Cardiac muscle cell (in vitro differentiated cells and primary cell): Measurements from ENCODE around the gene DOCK7. TPM values are rescaled to one million over a fixed set of nuclear protein-coding genes. Genes with fewer than 3 reads are reported as not detected.

Experiments
- DNase-seq, 2 donors: peaks; one replicate each; pipeline versions ENCODE4 v3.0.0 to v3.0.0-alpha.2; 2010 to 2017; ENCODE audit warnings: low read depth in 1 of 2, low spot score in 1 of 2
- H3K27ac ChIP-seq: fragments of 200-600 bp; sonication (generic); 2 replicates; pipeline ENCODE4 v1.5.1; 2016
- H3K27me3 ChIP-seq: fragments of 200-600 bp; sonication (generic); 2 replicates; pipeline ENCODE4 v1.6.0; 2016; ENCODE audit warnings: control low read depth
- H3K36me3 ChIP-seq: fragments of 200-600 bp; sonication (generic); 2 replicates; pipeline ENCODE4 v1.5.1; 2016; ENCODE audit warnings: control low read depth
- H3K4me1 ChIP-seq: fragments of 200-600 bp; sonication (generic); 2 replicates; pipeline ENCODE4 v1.8.1; 2017; ENCODE audit warnings: low read depth, mild to moderate bottlenecking, mixed run types
- H3K4me3 ChIP-seq: fragments of 200-600 bp; sonication (generic); 2 replicates; pipeline ENCODE4 v1.5.1; 2016; ENCODE audit warnings: mild to moderate bottlenecking
- H3K9me3 ChIP-seq: fragments of 200-600 bp; sonication (generic); 2 replicates; pipeline ENCODE4 v1.5.1; 2017; ENCODE audit warnings: low read depth, mild to moderate bottlenecking, control low read depth
- polyA plus RNA-seq: library from polyadenylated mRNA; unstranded; fragments of >200 nt; fragmentation: Nextera tagmentation; extraction: Ambion mirVana; gene quantifications from 2 replicates; pipeline ENCODE4 v1.2.1, GENCODE V29; 2016
- total RNA-seq: library from RNA; depleted of rRNA; stranded (reverse); fragments of >200 nt; gene quantifications from 2 replicates; pipeline ENCODE4 v1.2.3, GENCODE V29; 2016
- TF ChIP-seq, protein P1 (sequence below): IDR thresholded peaks from 2 replicates; pipeline ENCODE4 v1.5.1; 2012; ENCODE audit warnings: low read depth, mild to moderate bottlenecking, low read length

Gene DOCK7
- total and polyA plus RNA-seq, 2 experiments from 2014 or later, result 17.5 to 79.6 TPM

DNA sequence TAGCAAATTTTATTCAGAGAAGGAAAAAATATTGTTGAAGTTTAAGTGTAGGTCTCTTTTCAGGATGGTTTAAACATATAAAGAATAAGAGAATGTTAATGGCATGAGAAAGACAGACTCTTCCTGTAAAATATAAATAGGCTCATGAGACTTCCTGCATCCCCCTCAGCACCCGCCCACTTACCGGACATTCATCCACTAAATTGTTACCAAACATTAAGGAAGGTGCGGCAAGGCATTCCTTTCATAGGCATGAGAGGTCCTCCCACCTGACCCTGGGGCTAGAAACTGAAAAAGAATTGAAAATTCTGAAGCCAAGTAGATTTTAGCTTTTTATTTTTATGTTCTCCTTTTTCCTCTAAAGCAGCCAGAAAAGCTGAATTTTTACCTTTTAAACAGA lies 261.9 kb downstream of the DOCK7 start:
- Histone ChIP-seq H3K4me3 (no peak overlapping the region), H3K27ac (no peak overlapping the region), H3K9me3 (no peaks in the 10 kb centered on the region), H3K27me3 (peaks cover 3% of the 10 kb centered on the region), H3K4me1 (no peaks in the 10 kb centered on the region), H3K36me3 (no peaks in the 10 kb centered on the region)
- no peak for DNase-seq
- TF ChIP-seq, protein P1, sequence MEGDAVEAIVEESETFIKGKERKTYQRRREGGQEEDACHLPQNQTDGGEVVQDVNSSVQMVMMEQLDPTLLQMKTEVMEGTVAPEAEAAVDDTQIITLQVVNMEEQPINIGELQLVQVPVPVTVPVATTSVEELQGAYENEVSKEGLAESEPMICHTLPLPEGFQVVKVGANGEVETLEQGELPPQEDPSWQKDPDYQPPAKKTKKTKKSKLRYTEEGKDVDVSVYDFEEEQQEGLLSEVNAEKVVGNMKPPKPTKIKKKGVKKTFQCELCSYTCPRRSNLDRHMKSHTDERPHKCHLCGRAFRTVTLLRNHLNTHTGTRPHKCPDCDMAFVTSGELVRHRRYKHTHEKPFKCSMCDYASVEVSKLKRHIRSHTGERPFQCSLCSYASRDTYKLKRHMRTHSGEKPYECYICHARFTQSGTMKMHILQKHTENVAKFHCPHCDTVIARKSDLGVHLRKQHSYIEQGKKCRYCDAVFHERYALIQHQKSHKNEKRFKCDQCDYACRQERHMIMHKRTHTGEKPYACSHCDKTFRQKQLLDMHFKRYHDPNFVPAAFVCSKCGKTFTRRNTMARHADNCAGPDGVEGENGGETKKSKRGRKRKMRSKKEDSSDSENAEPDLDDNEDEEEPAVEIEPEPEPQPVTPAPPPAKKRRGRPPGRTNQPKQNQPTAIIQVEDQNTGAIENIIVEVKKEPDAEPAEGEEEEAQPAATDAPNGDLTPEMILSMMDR, result no peak

DNA sequence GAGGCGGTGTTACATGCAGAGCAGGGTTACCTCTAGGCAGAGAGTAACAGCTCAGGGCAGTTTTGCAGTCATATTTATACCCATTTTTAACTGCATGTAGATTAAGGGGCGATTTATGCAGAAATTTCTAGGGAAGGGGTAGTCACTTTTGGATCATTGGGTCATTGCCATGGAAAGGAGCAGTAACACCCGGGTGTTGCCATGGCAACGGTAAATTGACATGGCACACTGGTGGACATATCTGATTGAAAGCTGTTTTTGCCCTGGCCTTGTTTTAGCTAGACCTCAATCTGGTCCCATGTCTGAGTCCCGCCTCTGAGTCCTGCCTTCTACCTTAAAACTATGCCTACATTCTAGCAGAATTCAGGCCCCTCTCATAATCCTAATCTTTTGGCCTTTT lies 263.1 kb downstream of the DOCK7 start:
- H3K36me3 ChIP-seq, result no peaks in the 10 kb centered on the region
- H3K27ac ChIP-seq, result no peak overlapping the region
- H3K9me3 ChIP-seq, result no peaks in the 10 kb centered on the region
- no peaks in the 10 kb centered on the region for H3K27me3 ChIP-seq
- DNase-seq, result no peak
- TF ChIP-seq, protein P1, result no peak
- no peaks in the 10 kb centered on the region for H3K4me1 ChIP-seq
- no peak overlapping the region for H3K4me3 ChIP-seq

DNA sequence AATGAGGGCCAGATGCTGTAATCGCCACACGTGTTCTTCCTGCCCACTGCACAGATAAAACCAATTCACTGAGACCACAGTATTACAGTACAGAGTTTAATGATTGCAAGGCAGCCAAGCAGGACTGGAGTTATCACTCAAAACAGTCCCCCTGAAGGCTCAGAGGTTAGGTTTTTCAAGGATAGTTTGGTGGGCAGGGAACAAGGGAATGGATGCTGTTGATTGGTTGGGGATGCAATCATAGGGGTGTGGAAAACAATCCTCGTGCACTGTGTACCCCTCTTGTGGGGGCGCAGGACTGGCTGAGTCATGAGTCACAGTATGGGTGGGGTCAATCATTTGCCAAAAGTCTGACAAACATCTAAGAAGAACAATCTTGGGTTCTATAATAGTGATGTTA lies 263.8 kb downstream of the DOCK7 start:
- TF ChIP-seq, protein P1, result no peak
- H3K27ac ChIP-seq, result no peak overlapping the region
- H3K27me3 ChIP-seq, result no peaks in the 10 kb centered on the region
- H3K4me3 ChIP-seq, result no peak overlapping the region
- no peak for DNase-seq
- H3K4me1 ChIP-seq, result no peaks in the 10 kb centered on the region
- H3K9me3 ChIP-seq, result no peaks in the 10 kb centered on the region
- H3K36me3 ChIP-seq, result no peaks in the 10 kb centered on the region

DNA sequence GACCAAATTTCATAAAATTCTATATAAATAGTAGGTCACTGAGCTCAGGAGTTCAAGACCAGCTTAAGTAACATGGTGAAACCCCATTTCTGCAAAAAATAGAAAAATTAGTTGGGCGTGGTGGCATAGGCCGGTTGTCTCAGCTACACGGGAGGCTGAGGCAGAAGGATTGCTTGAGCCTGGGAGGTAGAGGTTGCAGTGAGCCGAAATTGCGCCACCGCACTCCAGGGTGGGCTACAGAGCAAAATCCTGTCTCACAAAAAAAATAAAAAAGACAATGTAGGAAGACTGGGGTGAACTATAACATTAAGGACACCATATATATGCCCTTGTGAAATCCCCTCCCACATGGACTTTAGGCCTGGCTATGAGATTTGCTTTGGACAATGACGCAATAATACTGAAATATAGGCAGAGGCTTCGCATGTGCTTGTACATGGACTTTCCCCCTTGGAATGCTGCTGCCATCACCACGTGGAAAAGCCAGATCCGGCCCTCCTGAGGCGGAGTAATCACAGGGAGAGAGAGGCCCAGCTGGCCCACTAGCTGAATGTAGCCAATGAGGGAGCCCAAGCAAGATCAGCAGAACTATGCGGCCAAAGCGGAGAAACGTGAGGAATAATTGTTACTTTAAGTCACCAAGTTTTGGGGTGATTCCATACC lies 264.5 kb downstream of the DOCK7 start:
- TF ChIP-seq, protein P1, result no peak
- H3K36me3 ChIP-seq, result no peaks in the 10 kb centered on the region

DNA sequence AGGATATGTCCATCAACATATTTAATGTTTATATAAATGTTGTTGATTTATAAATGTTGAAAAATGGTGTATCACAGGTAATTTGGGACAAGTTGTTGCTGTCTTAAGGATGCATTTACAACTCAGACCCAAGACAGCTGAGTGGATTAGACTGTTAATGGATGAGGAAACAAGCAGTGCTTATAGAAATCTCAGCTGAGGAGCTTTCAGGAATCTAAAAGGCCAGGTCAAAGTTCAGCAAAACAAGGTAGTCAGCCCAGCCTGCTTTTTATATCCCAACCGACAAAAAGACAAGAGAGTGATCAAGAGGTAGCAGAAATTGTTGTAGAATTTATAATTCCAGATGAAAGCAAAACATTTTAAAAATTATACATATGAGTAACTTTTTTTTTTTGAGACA lies 268.0 kb downstream of the DOCK7 start:
- no peak overlapping the region for H3K4me3 ChIP-seq
- H3K27ac ChIP-seq, result no peak overlapping the region
- no peaks in the 10 kb centered on the region for H3K9me3 ChIP-seq
- no peaks in the 10 kb centered on the region for H3K4me1 ChIP-seq
- no peaks in the 10 kb centered on the region for H3K27me3 ChIP-seq
- no peaks in the 10 kb centered on the region for H3K36me3 ChIP-seq
- no peak for DNase-seq
- TF ChIP-seq, protein P1, result no peak

More for the DNA sequence above, 264.5 kb downstream of the DOCK7 start:
- Histone ChIP-seq H3K4me1 (no peaks in the 10 kb centered on the region), H3K27me3 (no peaks in the 10 kb centered on the region), H3K4me3 (no peak overlapping the region), H3K9me3 (no peaks in the 10 kb centered on the region), H3K27ac (no peak overlapping the region)
- no peak for DNase-seq
